ENCODE data around the gene HKDC1.

The HKDC1 gene

GRCh38 chr10:69215405-69216171 is 4.5 kb upstream of the HKDC1 start:
- DNase-seq (ENCODE audit: low read depth) = no peak

GRCh38 chr10:69216577-69217118 is 3.5 kb upstream of the HKDC1 start:
- DNase-seq (ENCODE audit: low read depth) = no peak

DNA sequence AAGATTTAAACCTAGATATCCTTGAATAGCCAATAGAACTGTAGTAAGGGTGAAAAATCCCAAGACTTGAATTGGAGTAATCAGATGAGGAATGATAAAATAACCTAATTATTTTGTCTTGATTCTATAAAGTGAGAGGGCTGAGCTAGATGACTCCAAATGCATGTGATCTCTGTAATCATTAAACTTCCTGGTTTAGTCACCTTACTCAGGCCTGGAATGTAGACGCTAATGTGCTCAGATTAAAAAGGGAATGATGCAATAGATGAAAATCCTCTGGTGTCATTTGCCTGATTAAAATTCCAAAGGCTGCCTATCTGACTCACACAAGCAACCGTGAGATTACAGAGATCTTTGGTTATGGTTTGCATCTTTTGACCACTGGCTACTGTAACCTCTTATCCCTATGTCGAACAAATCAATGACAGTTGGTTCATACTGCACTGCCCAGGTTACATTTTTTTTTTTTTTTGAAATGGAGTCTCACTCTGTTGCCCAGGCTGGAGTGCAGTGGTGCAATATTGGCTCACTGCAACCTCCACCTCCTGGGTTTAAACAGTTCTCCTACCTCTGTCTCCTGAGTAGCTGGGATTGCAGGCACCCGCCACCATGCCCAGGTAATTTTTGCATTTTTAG is 2.9 kb upstream of the HKDC1 start:
- DNase-seq (ENCODE audit: low read depth) = no peak

DNA sequence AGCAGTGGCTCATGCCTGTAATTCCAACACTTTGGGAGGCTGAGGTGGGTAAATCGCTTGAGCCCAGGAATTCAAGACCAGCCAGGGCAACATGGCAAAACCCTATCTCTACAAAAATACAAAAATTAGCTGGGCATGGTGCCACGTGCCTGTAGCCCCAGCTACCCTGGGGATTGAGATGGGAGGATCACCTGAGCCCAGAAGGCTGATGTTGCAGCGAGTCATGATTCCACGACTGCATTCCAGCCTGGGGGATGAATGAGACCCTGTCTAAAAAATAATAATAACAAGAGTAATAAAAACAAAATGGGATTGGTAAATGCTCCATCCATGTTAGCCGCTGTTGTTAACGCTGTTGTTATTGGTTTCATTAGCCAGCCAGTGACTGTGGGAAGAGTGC is 1.3 kb upstream of the HKDC1 start:
- DNase-seq (ENCODE audit: low read depth) = no peak

- DNase-seq (ENCODE audit: low read depth) = no peak
Observed at GRCh38 chr10:69220507-69220906, 375 bp downstream of the HKDC1 start.

DNA sequence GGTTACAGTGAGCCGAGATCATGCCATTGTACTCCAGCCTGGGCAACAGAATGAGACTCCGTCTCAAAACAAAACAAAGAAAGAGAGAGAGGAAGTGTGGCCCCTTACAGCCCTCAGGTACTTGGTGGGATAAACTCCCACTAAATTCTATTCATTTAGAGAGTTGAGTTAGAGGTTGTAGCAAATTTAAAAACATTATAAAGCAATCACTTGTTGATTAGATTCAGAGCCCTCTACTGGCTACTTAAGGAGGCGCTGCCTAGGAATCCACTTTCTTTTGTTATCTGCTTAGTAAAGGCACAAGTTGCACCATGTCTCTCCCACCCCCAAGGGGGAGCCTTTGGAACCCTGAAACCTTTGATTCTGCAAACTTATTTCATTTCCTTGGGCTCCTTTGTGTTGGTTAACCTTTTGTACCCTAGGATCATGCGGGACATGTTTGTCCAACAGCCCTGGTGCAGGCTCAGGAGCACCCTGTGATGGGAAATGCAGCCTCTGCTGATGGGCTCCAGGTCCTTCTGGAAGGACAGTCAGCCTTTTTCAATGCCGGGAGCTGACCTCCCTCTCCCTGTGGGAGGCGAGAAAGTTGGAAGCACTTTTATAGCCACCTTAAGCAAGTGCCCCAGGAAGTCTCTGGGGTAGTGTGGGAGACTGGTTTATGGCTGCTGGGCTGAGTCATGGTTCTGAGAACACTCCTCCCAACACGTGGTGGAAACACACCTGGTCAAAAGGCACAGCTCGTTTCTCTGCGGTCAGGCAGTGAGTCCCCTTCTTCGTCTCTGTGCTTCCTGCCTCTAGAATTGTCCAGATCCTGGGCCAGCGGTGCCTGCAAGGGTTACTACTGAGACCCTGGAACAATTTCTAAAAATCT is 2.3 kb downstream of the HKDC1 start:
- DNase-seq (ENCODE audit: low read depth) = peak; percentile 19

DNA sequence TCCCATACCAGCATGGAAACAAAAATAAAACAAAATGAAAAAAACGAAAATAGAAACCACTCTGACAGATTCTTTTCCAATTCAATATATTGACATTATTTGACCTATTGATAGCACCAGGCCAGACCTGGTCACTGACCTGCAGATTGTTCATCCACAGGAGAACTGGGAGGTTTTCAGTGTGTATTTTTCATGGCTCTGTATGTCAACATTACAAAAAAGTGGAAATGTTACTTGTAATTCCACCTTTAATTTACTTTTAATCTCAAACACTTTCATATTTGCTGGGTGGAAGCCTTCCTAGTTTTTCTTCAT is 2.9 kb downstream of the HKDC1 start:
- DNase-seq (ENCODE audit: low read depth) = no peak

GRCh38 chr10:69224862-69225657 is 4.9 kb downstream of the HKDC1 start:
- DNase-seq (ENCODE audit: low read depth) = no peak

- DNase-seq (ENCODE audit: low read depth) = no peak
Observed at GRCh38 chr10:69225681-69226080, 5.5 kb downstream of the HKDC1 start.

DNA sequence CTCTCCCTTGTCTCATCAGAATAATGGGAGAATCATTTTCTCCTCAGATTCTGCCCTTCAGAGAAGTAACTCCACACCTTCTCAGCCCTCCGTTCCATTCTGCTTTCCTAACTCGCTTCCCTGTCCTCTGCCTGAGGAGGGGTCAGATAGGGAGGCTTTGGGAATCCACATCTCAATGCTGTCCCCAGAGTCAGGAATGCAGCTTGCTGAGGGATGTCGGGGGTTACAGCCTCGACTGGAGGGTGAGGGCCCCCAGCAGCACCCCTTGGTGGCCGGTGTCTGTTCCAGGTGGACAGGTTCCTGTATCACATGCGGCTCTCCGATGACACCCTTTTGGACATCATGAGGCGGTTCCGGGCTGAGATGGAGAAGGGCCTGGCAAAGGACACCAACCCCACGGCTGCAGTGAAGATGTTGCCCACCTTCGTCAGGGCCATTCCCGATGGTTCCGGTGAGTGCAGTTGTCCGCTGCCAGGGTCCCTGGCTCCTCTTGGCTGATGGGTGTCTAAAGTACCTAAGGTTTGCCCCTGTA is 6.9 kb downstream of the HKDC1 start:
- no peak for DNase-seq (ENCODE audit: low read depth)

- no peak for DNase-seq (ENCODE audit: low read depth)
Observed at GRCh38 chr10:69228151-69228550, 8.0 kb downstream of the HKDC1 start.

- no peak for DNase-seq (ENCODE audit: low read depth)
Observed at GRCh38 chr10:69229616-69229916, 9.4 kb downstream of the HKDC1 start.

DNA sequence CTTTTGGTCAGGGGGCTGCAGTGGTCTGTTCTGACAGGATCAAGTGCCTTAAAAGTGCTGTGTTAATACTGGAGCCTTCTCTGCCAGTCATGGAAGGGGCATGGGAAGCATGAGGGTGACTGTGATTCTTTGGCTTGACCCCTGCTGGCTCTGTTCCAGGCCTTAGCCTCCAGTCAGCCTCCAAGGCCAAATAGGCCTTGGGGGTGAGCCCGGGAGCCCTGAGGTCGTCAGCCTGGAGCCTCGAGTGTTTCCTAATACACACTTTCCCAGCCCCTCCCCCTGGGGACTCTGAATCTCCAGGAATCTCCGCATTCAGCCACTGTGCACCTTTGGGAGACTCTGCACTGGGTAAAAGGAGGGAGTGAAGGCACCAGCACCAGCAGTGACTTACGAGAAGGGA is 10.0 kb downstream of the HKDC1 start:
- no peak for DNase-seq (ENCODE audit: low read depth)

DNA sequence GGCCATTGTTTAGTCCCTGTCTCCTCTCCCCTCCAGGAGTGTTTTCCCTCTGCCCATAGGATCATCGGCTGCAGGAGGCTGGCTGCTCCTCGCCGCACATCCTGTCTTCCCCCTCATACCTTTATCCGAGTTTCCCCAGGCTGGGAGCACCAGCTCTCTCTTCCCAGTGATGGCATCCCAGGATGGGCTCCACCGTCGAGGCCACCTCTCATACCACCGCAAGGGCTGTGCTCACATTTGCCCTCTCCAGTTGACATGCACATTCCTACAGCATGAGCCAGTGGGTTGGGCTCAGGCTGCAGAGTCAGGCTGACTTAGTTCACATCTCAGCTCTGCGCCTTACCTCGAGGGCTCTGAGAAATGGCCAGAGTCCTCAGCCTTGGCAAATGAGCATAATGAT is 12.1 kb downstream of the HKDC1 start:
- DNase-seq (ENCODE audit: low read depth) = no peak

GRCh38 chr10:69232736-69233480 is 12.8 kb downstream of the HKDC1 start:
- peak; percentile 35 for DNase-seq (ENCODE audit: low read depth)

DNA sequence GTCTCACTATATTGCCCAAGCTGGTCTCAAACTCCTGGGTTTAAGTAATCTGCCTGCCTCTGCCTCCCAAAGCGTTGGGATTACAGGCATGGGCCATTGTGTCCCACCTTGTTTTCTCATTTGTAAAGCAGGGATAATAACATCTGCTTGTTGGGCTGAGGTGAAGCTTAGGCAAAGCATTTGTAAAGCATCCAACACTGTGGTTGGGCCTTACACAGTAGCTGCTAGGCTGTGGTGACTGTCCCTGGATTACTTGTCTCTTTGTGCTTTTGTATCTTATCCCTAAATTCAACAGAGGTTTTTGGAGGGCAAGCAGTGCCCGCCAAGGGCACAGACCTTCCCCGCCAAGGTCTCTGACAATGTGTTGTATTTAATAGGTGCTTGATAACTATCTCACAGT is 14.3 kb downstream of the HKDC1 start:
- no peak for DNase-seq (ENCODE audit: low read depth)

DNA sequence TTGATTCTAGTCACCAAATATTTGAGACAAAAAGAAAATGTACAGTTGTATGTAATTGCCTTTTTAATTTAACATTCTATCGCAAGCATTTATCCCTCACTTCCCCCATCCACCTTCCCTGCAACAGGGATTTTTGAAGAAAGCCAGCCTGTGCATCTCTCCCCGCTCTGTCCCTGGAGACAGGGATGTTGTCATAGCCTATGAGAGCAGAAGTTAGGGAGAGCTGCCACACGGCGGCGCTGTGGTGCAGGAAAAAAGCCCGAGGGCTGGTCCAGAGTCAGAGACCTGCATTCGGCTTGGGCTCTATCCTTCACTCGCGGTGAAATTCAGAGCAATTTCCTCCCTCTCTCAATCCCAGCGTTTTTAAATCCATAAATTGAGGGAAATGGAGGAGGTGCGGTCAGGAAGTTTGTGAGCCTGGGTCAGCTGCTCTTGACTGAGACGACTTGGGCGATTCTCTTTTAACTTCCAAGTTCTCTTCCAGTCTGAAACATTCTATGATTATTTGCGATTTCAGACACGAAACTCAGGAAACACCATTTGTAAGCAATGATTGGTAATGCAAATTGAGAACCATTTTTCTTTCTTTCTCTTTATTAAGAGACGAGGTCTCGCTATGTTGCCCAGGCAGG is 17.5 kb downstream of the HKDC1 start:
- peak; percentile 77 for DNase-seq (ENCODE audit: low read depth)

DNA sequence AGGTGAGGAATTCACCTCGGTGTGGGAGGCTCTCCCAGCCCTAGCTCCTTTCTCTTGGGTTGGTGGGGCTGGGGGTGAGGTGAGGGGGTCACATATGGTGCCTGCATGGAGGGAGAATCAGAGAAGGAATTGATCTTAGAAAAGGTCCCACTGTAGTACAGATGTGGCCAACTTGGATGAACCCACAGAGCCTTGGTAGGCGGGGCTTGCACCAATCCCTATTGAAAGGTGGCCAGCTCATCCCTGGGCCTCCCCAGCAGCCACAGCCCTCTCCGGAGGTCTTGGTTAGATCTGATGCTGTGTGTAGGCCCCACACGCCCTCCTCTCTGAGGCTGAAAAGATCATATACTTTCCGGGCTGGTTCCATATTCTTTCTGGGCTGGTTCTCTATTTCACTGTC is 19.0 kb downstream of the HKDC1 start:
- no peak for DNase-seq (ENCODE audit: low read depth)

DNA sequence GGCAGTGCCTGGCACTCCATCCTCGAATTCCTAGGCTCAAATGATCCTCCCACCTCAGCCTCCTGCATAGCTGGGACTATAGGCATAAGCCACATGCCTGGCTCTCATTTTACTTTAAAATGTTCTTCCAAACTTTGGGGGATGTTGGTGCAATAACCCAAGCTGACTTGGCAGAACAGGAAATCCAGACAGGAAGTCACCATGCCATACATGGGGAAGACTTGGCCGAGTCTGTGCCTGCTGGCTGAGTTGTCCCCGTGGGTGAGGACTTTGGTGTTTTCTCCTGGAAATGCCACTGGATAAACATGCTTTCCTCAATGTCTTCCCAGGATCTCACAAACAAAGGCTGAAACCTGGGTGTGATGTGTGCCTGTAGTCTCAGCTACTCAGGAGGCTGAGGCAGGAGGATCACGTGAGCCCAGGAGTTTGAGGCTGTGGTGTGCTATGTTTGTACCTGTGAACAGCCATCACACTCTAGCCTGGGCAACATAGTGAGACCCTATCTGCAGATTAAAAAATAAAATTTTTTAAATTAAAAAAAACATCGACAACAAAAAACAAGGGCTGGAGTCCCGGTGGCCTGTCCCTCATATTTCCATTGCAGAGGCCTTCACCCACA is 19.8 kb downstream of the HKDC1 start:
- DNase-seq (ENCODE audit: low read depth) = no peak

- no peak for DNase-seq (ENCODE audit: low read depth)
Observed at GRCh38 chr10:69240455-69240854, 20.3 kb downstream of the HKDC1 start.
